Activated CD4-positive, CD25-positive, alpha-beta regulatory T cell (primary cell): ENCODE measurements around the gene FANCE.
"Not testable (repeated sequence)": the region's sequence is repeated elsewhere in the genome, so short reads cannot be mapped to it uniquely, and the experiment has no call there.

Experiments used
- DNase-seq, 4 experiments: peaks; one replicate each; lab custom pipeline; 2025; lab: John Stamatoyannopoulos, UW

FANCE gene

DNA sequence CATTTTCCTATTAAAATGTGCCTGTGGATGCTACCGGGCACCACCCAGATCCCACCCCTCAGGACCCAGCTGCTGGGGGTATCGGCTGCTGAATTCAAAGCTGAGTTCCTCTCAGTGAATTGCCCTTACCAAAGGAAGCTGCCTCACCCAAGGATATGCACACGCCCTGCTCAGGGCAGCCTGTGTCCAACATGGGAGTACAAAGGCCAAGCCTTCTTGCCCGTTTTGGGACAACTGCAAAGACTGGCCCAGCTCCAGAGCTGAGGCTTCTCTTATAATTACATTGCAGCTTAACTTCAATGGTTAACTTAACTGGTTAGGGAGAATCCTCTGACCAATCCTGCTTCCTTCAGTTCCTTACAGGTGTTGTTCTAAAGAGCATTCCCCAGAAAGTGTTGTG is 19.8 kb upstream of the FANCE start:
- no peak for DNase-seq

DNA sequence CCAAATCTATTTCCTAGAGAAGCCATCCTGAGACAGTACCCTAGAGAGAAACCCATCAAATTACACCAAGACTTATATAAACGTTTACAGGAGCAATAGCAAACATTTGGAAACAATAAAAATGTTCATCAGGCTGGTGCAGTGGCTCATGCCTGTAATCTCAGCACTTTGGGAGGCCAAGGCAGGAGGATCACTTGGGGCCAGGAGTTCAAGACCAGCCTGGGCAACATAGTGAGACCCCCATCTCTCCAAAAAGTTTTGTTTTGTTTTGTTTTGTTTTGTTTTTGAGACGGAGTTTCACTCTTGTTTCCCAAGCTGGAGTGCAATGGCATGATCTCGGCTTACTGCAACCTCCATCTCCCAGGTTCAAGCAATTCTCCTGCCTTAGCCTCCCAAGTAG is 19.4 kb upstream of the FANCE start:
- DNase-seq, result not testable (repeated sequence)

DNA sequence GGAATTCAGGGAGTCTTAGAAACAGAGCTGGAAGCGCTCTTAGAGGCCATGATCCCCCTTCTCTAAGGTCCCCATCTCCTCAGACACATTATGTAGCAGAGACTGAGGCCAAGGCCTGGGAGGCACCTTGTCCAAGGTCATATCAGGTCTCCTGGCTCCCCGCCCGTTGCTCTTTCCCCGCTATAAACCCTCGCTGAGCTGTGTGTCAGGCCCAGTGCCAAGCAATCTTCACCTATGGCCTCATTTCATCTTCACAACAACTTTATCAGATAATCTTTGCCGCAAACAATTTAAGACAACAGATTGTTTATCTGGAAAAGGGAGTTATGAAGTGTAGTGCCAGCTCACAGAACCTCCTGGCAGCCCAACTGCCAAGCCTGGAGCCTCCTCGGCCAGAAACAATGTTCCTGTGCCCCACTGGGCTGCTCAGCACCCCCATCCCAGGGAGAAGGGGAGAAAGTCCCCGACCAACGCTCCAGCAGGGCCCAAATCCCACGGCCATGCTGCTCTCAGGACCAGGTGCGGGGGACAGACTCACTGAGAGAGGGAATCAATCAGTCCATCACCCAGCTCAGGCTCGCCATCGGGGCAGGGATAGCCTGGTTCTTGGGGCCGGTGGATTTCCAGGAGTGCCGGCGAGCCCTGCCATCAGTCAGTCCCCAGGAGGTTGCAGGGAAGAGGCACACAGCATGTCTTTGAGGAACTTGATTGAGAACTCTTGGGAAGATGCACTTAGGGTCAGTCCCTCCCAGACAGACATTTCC is 16.9 kb upstream of the FANCE start:
- DNase-seq, result no peak

DNA sequence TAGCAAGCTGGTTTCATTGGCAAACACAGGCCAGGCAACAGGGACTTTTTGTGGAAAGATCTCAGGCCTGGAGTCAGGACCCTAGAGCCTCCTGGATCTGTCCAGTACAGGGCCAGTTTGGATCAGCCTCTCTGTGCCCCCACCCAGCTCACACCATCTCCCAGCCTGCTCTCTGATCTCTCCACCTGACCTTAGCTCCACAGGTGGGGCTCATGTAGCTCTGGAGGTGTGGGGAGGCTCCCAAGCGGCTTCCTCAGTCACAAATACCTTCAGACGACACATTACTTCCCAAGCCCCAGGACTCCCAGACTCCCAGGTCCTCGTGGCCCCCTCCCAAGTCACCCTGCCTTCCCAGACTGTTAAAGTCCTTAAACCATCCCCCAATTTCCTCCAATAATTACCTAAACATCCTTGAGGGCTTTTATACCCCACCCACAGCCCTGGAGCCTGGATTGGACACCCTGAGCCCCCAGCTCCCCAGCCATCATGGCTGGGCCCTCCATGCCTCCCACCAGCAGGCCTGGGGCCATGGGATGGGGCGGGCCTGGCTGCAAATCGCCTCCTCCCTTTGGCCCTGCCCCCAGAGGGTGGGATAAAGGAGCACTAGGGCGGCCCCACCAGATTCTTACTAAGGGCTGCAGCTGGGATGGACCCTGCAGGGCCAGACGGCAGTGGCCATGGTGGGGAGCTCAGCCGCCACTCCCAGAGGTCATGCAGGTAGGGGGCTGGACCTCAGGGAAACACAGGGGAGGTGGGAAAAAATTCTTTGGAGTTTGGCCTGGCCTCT is 15.9 kb upstream of the FANCE start:
- DNase-seq, result no peak

DNA sequence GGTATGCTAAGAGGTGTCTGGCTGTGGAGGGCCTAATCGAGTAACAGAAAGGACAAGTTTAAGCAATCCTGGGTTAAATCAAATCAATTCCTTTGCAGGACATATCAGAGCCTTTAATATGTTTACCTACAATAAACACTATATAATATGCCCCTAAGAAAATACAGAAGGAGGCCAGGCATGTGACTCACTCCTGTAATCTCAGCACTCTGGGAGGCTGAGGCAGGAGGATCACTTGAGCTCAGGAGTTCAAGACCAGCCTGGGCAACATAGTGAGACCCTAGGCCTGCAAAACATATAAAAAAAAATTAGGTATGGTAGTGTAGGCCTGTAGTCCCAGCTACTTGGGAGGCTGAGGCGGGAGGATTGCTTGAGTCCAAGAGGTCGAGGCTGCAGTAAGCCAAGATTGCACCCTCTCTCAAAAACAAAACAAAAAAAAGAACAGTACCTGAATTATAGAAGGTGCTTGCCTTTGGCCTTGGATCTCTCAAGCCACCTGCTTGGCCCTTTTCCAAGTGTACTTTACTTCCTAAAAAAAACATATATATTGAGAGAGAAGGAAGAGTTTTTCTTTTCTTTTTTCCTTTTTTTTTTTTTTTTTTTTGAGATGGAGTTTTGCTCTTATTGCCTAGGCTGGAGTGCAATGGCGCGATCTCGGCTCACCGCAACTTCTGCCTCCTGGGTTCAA is 13.6 kb upstream of the FANCE start:
- not testable (repeated sequence) for DNase-seq

DNA sequence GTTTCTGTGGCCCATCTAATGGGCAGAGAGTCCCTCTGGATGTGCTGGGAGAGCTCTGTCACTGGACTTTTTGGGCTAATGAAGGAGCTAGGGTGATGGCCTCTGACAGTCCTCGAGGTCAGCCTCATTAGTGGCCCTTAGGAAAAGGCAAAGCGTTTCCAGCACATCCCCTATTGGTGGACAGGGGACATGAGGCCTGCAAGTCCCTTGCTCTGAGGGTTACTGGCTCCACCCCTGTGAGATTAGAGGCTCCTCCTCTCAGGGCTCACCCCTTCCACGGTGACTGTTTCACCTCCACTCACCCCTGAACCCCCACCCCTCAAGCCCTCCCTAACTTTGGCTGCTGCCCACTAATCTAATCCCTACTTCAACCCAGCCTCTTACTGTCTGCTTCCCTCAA is 12.8 kb upstream of the FANCE start:
- no peak for DNase-seq

DNA sequence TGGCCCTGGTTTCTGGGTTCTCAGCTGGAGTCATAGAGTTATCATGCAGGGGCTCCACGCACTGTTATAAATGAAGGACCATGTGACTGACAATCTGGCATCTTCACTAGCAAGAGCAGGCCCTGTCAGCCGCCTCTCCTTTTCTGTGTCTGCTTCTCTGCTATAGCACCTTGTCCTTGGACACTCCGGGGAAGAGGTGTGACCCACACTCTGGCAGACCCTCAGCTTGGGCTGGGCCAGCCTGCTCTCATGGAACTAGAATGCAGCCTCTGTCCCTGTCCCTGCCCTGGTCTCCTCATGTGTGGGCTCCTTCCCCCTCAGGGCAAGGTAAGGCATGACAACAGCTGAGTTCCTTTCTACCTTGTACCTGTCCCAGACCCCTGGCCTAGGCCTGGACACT is 10.9 kb upstream of the FANCE start:
- no peak for DNase-seq

DNA sequence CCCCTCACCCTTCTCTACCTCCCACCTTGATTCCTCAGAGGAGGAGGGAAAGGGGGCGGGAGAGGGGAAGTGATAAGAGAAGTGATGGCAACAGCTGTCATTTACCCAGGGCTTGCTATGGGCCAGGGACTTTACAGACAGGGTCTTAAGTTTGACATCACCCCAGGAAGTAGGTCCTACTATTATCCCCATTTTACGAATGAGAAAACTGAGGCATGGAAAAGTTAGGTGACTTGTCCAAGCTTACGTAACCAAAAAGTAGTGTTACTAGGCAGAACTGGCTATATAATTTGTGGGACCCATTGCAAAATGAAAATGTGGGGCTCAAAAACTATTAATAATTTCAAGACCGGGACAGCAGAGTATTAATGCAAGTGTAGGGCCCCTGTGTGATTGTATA is 10.5 kb upstream of the FANCE start:
- DNase-seq, result no peak

DNA sequence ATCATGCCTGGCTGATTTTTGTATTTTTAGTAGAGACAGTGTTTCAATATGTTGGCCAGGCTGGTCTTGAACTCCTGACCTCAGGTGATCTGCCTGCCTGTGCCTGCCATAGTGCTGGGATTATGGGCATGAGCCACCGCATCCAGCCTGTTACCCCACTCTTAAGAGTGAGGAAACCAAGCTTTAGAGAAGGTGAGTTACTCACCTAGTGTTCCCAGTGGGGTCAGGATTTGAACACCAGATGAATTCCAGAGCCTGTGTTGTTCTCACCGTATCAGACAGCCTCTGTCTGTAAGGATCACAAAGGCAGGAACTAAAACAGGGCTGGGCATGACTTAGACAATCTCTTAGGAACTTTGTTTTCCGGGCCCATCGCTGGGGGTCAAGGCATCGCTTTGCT is 9.4 kb upstream of the FANCE start:
- DNase-seq, result no peak

DNA sequence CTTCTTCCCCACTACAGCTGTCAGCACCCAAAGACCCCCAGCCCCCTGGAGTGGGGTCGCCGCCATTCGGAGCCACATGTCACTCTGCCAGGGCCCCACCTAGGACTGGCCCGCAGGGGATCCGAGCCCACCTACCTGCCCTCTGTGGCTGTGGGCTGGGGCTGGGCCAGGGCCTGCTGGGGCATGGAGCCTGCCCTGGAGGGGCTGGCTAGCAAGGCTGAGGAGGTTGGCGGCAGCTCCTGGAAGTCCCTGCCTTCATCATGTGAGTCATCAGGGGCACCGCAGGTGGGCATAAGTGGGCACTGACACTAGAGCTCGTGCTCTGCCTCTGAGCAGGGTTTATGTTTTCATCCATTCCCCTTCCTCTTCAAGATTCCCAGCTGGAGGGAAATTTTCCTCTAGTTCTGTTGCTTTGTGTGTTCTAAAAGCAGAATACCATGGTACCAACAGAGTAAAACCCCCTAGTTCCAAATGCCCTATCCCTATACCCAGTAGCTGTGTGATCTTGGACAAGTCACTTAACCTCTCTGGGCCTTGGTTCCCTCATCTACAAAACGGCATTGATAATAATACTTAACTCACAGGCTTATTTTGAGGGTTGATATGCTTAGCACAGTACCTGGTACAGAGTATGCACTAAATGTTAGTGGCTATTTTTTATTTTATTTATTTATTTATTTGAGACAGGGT is 8.7 kb upstream of the FANCE start:
- no peak for DNase-seq

DNA sequence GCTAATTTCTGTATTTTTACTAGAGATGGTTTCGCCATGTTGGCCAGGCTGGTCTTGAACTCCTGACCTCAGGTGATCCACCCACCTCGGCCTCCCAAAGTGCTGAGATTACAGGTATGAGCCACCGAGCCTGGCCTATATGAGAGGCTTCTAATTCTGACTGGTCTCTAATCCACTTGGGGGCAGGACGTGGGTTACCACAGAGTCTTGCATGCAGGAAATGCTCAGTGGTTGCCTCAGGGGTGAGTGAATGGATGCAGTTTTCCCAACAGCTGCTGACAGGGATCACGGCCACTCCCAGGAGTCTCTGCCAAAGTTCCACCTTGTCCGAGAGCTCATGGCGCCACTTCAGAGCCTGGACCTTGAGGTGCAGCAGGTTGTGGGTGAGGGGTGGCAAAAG is 6.4 kb upstream of the FANCE start:
- DNase-seq, result no peak

DNA sequence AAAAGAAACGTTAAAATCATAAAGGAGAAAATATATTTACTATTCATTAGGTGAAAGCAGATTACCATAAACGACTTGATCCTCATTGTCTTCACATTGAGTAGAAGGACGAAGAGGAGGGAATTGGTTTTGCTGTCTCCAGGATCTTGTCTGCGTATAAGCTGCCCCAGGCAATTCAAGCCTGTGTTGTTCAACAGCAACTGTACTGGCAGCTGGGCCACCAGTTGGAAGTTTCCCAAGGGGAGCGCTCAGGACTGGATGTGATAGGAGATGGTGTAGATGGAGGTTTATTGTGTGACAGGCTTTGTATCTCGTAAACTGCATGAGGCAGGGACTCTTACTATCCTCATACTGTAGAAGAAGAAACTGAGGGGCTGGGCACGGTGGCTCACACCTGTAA is 3.9 kb upstream of the FANCE start:
- no peak for DNase-seq

DNA sequence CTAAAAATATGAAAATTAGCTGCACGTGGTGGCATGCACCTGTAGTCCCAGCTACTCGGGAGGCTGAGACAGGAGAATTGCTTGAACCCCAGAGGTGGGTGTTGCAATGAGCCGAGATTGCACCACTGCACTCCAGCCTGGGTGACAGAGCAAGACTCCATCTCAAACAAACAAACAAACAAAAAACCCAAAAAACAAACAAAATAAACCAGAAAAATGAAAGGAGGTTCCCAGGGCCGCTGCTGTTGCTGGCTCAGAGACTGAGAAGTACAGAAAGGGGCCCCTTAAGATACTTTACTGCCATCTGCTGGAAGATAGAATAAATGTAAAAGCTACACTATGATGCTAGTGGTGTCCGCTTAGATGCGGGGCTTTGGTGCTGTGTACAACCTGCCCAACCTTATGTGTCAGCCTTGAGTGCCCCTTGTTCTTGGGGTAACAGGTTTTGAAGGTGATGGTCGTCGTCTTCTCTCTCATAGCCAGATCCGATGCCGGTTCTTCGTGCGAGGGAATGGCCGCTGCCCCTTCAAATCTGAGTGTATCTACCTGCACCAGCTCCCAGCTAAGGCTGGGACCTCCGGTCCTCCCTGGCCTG is 2.8 kb upstream of the FANCE start:
- peak in 1 of 4 experiments; percentile 11 for DNase-seq

DNA sequence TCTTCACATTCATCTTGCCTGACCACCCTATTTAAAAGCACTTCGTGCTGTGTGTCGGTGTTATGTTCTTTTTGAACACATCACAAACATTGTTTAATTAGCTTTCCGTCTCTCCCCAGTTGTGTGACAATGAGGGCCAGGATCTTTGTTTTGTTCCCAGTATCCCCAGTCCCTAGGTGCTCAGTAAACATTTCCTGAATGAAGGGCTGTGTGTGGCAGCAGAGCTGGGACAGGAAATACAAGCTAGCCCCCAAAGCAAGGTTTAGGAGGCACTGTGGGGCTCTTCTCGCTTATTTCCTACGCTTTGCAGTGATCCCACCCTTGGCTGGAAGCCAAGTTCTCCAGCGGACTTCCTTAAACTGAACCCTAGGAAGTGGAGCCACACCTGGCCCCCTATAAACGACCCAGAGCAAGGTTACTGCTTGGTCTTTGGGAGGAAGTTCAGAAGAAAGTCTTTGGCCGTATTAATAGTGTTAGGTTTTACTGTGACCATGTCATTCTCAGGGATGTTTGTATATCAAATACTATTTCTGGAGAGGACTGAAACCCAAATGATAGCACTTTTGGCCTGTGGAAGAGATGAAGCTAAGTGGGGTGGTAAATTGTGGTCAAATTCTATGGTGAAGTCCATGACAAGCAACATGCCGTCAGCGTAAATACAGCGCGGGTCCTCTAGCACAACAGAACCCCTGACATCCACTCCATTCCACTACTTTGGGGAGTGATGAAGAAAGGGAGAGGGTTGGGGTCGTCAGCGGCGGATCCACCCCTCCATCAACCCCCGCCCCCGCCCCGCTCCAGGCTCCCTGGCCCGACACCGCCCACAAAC is 570 bp upstream of the FANCE start:
- no peak for DNase-seq

DNA sequence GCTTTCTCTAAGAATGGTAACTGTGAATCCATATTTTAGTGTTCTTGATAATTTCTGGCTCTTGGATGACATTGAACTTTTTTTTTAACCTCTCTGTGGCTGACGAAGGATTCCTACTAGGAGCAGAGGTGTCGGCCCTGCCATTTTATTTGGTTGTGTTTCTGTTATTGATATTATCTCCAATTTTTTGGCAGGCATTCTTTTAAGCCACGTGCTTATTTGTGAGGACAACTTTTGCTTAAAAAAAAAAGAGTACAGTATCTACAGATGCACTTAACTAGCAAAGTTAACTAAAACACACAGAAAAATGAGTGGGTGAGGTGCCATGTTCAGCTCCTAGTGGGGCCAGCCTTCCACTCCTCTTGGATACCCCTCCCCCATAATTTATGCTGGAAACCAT is 1.1 kb downstream of the FANCE start:
- no peak for DNase-seq

DNA sequence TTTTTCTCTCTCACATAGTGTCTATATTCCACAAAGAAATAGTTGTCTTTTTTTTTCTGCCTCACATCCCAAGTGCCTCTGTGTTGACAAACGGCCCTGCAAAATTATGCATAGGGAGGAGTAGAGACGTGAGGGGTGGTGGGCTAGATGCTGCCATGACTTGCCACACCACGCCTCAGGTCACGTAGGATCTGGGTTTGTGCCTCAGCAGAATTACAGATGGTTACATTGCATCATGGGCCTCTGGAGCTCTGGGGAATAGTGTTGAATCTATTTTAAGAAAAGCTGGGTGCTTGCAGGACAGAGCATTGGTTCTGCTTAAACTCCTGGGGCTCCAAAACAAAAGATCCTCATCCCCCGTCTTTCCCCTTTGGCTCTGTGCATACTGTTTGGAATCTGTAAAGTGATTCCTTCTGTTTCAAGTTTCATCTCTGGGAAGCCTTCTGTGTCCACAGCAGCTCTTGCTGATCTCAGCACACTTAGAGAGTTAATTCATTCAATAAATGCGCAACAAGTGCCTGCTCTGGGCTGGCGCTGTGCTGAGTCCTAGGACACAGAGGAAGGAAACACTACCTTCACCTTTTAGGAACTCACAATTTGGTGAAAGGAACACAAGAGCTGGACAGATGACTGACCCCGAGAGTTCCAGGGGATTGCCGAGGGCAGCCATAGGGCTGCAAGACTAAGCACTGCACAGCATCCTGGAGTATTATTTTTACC is 2.4 kb downstream of the FANCE start:
- no peak for DNase-seq

DNA sequence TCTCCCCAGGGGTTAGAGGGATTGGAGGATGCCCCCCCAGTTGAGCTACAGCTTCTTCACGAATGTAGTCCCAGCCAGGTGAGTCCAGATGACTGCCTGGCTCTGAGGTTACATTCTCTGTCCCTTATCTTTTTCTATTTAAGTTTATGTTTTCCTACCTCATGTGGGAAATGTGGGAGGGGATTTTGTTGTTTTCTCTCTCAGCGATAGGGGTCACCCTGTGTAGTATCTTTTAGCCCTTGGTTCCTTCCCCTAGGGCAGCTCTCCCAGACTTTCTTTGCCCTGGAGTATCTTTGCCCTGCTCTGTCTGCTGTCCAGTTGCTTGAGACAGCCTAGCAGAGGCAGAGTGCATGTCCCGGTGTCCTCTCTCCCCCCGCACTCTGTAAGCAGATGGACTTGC is 5.8 kb downstream of the FANCE start:
- no peak for DNase-seq

DNA sequence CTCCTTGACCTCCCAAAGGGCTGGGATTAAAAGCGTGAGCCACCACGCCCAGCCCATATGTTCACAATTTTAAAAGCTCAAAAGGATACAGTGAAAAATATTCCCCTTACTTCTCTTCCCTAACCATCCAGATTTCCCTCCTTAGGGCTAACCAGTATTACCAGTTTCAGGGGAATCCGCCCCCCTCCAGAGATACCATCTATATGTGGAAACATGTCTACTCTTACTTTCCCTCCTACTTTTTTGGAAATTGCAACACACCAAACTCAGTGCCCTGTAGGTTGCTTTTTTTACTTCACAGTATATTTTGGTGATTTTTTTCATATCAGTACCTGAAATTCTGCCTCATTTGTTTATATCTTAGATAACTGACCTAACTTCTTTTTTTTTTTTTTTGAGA is 9.1 kb downstream of the FANCE start:
- DNase-seq, result no peak

DNA sequence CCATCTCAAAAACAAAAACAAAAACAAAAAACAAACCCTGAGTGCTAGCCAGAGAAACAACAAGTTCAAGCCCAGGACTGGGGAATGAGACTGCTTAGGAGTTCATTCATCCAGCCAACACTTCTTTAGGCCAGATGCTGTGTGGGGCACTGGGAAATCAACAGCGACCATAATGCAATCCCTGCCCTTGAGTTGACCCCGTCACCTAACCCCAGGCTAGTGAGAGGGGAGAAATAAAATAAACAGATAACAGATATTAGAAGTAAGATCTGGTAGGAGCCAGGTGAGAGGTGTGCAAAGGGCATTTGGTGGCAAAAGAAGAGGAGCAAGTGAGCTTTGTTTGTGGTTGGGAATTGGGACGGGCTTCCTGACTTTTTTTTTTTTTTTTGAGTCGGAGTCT is 11.2 kb downstream of the FANCE start:
- DNase-seq, result no peak

DNA sequence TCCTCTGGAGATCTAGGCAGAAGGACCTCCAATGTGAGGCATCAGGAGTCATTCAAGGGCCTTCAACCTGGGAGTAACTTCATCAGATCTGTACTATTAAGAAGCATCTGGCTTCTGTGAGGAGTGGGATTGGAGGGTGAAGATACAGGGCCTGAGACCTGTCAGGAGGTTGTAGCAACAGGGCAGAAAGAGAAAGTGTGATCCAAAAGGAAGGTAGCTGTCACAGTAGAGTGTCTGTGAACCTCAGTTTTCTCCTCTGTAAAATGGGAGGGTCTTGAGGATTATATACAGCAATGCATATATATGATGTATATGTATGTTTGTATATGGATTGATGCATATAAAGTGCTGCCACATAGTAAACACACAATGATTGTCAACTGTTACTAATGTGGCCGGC is 13.5 kb downstream of the FANCE start:
- no peak for DNase-seq
